ENCODE data around the gene ACER1. TPM values are rescaled to one million over a fixed set of nuclear protein-coding genes. Genes with fewer than 3 reads are reported as not detected.

Gene ACER1, protein sequence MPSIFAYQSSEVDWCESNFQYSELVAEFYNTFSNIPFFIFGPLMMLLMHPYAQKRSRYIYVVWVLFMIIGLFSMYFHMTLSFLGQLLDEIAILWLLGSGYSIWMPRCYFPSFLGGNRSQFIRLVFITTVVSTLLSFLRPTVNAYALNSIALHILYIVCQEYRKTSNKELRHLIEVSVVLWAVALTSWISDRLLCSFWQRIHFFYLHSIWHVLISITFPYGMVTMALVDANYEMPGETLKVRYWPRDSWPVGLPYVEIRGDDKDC
- total RNA-seq (ENCODE audit: low replicate concordance) = not detected in 2 replicates

DNA sequence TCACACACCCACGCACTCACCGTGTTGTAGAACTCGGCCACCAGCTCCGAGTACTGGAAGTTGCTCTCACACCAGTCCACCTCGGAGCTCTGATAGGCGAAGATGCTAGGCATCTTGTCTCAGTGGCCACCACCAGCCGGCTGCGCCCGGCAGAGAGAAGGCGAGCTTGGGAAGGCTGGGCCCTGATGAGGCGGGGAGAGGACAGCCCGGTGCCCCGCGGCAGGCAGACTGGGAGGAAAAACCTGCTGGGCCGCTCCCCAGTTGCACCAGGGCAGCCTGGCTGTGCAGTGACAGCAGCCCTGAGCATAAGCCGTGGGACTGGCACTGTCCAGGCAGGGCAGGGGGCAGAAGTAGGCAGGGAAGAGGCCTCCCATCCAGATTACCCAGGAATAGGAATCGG is at the start of gene ACER1:
TSS of gene ACER1 (minus strand) at position 174 of the 400 bp plus-strand sequence. CDS start at position 113, 61 bp downstream.

DNA sequence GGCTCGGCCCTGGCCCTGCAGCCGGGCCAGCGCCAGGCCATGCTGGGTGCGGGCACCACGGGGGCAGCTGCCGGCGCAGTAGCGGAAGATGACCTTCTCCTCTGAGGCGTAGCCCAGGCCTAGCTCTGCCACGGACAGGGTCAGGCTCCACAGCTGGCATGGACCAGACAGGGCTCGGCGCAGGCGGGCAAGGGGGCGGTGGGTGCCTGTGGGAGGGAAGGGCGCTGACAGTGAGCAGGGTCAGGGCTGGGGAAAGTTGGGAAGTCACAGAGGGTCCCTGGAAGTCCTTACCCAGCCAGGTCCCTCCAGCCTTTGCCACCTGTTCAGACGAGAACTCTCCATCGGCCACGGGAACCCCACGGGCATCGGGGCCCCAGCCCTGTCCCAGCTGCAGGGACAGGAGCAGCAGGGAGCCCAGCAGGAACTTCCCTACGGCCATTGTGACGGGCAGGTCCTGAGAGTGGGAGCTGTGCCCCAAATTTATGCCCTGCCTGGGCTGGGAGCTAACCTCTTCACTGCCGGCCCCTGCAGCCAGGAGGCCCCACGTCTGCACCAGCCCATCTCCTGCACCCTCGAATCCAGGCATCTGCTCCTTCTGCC is 42.1 kb upstream of the ACER1 start, which contains the start of gene PSPN:
TSS of gene PSPN (minus strand) at position 523 of the 600 bp plus-strand sequence. CDS start at position 439, 84 bp downstream.

DNA sequence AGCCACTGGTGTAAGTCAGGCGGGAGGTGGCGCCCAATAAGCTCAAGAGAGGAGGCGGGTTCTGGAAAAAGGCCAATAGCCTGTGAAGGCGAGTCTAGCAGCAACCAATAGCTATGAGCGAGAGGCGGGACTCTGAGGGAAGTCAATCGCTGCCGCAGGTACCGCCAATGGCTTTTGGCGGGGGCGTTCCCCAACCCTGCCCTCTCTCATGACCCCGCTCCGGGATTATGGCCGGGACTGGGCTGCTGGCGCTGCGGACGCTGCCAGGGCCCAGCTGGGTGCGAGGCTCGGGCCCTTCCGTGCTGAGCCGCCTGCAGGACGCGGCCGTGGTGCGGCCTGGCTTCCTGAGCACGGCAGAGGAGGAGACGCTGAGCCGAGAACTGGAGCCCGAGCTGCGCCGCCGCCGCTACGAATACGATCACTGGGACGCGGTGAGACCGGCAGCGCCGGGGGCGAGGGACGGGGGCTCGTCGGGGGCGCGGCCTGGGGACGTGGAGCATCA is 39.2 kb upstream of the ACER1 start, which contains the start of gene ALKBH7:
TSS of gene ALKBH7 (plus strand) at position 201 of the 502 bp plus-strand sequence. CDS start at position 228, 27 bp downstream.

DNA sequence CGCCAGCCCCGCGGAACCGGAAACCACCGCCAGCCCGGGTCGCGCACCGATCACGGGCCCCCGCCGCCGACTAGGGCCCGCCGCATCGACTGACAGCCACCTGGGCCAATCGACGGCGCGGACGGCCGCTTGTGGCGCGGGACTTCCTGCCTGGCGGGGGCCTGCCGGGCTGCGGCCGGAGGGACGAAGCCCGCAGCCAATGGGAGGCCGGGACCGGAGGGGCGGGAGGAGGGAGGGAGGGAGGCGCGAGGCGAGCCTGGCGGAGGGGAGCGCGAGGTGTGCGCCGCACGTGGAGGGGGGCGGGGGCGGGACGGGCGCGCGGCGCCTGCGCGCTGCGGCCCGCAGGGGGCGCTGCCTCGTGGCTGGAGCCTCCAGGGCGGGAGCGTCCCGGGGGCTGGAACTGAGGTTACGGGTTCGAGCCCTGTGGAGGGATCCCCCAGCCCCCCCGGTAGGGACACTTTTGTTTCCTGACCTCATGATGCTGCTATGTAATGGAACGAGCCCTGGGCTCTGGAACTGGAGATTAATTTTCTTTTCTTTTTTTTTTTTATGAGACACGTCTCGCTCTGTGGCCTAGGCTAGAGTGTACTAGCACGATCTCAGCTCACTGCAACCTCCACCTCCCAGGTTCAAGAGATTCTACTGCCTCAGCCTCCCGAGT is 53.4 kb downstream of the ACER1 start, which contains the start of gene MLLT1:
TSS of gene MLLT1 (minus strand) at position 45 of the 661 bp plus-strand sequence. CDS start 191 bp downstream, outside the sequence.

Other genes starting within 250 kb of the ACER1 start
- 8.0 and 11.8 TPM in 2 replicates for gene RFX2, start 223.1 kb downstream of the ACER1 start, total RNA-seq (ENCODE audit: low replicate concordance)
- 0.12 TPM in 1 of 2 replicates, not detected in the other for gene ACSBG2, start 197.9 kb downstream of the ACER1 start, total RNA-seq (ENCODE audit: low replicate concordance)
- gene MLLT1, start 53.6 kb downstream of the ACER1 start, total RNA-seq (ENCODE audit: low replicate concordance) = 2.3 and 8.2 TPM in 2 replicates
- gene CLPP, start 27.9 kb upstream of the ACER1 start, total RNA-seq (ENCODE audit: low replicate concordance) = 59.2 and 66.5 TPM in 2 replicates
- gene ALKBH7, start 39.2 kb upstream of the ACER1 start, total RNA-seq (ENCODE audit: low replicate concordance) = 9.6 and 38.3 TPM in 2 replicates
- 0.53 and 0.70 TPM in 2 replicates for gene PSPN, start 42.3 kb upstream of the ACER1 start, total RNA-seq (ENCODE audit: low replicate concordance)
- gene GTF2F1, start 59.6 kb upstream of the ACER1 start, total RNA-seq (ENCODE audit: low replicate concordance) = 62.5 and 108 TPM in 2 replicates
- 41.1 and 85.6 TPM in 2 replicates for gene KHSRP, start 91.2 kb upstream of the ACER1 start, total RNA-seq (ENCODE audit: low replicate concordance)
- 0.23 TPM in 1 of 2 replicates, not detected in the other for gene SLC25A41, start 100.2 kb upstream of the ACER1 start, total RNA-seq (ENCODE audit: low replicate concordance)
- gene SLC25A23, start 126.2 kb upstream of the ACER1 start, total RNA-seq (ENCODE audit: low replicate concordance) = 20.9 and 22.3 TPM in 2 replicates
- 0.08 TPM in 1 of 2 replicates, not detected in the other for gene CRB3, start 130.7 kb upstream of the ACER1 start, total RNA-seq (ENCODE audit: low replicate concordance)
- gene DENND1C, start 148.2 kb upstream of the ACER1 start, total RNA-seq (ENCODE audit: low replicate concordance) = not detected in 2 replicates
- gene TUBB4A, start 168.7 kb upstream of the ACER1 start, total RNA-seq (ENCODE audit: low replicate concordance) = not detected in 2 replicates
- under 0.01 and 0.30 TPM in 2 replicates for gene TNFSF9, start 197.4 kb upstream of the ACER1 start, total RNA-seq (ENCODE audit: low replicate concordance)

Data from smooth muscle cell of the coronary artery (primary cell).